Skeletal muscle cell (primary cell): ENCODE measurements around the gene TRAPPC2B.
"Not testable (repeated sequence)": the region's sequence is repeated elsewhere in the genome, so short reads cannot be mapped to it uniquely, and the experiment has no call there.

Experiments used
- DNase-seq: peaks from one replicate; pipeline ENCODE4 v3.0.0-alpha.2; 2010; ENCODE audit warnings: low read depth
- H3K4me3 ChIP-seq: 2 replicates; pipeline ENCODE4 v1.5.1; 2011; ENCODE audit warnings: low read depth, mild to moderate bottlenecking, control low read depth, low read length, moderate library complexity

The TRAPPC2B gene

GRCh38 chr19:57363688-57364181 lies 384 bp downstream of the TRAPPC2B start:
- peak overlapping the region; percentile 68 for H3K4me3 ChIP-seq
- DNase-seq = no peak

- no peak overlapping the region for H3K4me3 ChIP-seq
- DNase-seq = no peak
Measured at GRCh38 chr19:57366776-57367175, 3.4 kb downstream of the TRAPPC2B start.

- H3K4me3 ChIP-seq = no peak overlapping the region
- DNase-seq = no peak
Measured at GRCh38 chr19:57374179-57374578, 10.8 kb downstream of the TRAPPC2B start.

GRCh38 chr19:57374647-57375046 lies 11.3 kb downstream of the TRAPPC2B start:
- DNase-seq, H3K4me3 ChIP-seq: not testable (repeated sequence)

GRCh38 chr19:57376151-57376550 lies 12.8 kb downstream of the TRAPPC2B start:
- no peak overlapping the region for H3K4me3 ChIP-seq
- no peak for DNase-seq

- DNase-seq = no peak
- H3K4me3 ChIP-seq = no peak overlapping the region
Measured at GRCh38 chr19:57377498-57378146, 14.3 kb downstream of the TRAPPC2B start.

GRCh38 chr19:57380923-57381322 lies 17.6 kb downstream of the TRAPPC2B start:
- H3K4me3 ChIP-seq = no peak overlapping the region
- no peak for DNase-seq

- H3K4me3 ChIP-seq = no peak overlapping the region
- no peak for DNase-seq
Measured at GRCh38 chr19:57382806-57383488, 19.6 kb downstream of the TRAPPC2B start.

GRCh38 chr19:57389194-57389729 lies 25.9 kb downstream of the TRAPPC2B start:
- peak overlapping the region; percentile 87 for H3K4me3 ChIP-seq
- DNase-seq = no peak

- H3K4me3 ChIP-seq = peak within 1 kb of the TSS; percentile 87
- peak; percentile 98 for DNase-seq
Measured at GRCh38 chr19:57389730-57390598, 26.6 kb downstream of the TRAPPC2B start, which contains the start of gene ZNF548. Gene ZNF548 (plus strand): TSS chr19:57389854. CDS start chr19:57390100, 246 bp downstream.

GRCh38 chr19:57395710-57396109 lies 32.4 kb downstream of the TRAPPC2B start:
- no peak overlapping the region for H3K4me3 ChIP-seq
- no peak for DNase-seq

- no peak for DNase-seq
Measured at GRCh38 chr19:57398868-57399267, 35.5 kb downstream of the TRAPPC2B start.

GRCh38 chr19:57403737-57404563 lies 40.6 kb downstream of the TRAPPC2B start:
- no peak overlapping the region for H3K4me3 ChIP-seq
- DNase-seq = no peak

More at GRCh38 chr19:57398868-57399267, 35.5 kb downstream of the TRAPPC2B start:
- H3K4me3 ChIP-seq = no peak overlapping the region

- no peak for DNase-seq
- no peak overlapping the region for H3K4me3 ChIP-seq
Measured at GRCh38 chr19:57406516-57407123, 43.3 kb downstream of the TRAPPC2B start.

- peak; percentile 84 for DNase-seq
- peak within 1 kb of the TSS; percentile 87 for H3K4me3 ChIP-seq
Measured at GRCh38 chr19:57410877-57411671, 47.7 kb downstream of the TRAPPC2B start, which contains the start of gene ZNF17. Gene ZNF17 (plus strand): TSS chr19:57411161. CDS start chr19:57413616, 2,455 bp downstream.
